ENCODE results near the gene ATG2B.

DNA sequence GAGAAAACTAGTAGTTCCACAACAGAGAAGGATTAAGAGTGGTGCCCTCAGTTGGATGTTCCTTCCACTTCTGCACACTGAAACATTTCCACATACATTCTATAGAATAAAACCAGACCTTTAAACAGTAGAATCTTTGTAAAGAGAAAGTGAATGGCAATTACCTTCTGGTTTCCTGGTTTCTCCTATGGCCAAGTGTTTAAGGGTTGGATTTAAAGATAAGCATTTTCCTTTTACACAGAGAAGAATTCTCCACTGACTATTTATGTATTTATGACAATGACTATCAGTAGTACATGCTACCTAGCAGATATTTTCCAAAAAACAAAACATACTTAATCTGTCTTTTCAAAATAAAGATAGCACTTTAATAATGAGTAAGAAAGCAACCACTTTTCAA lies 3.2 kb downstream of the ATG2B start:
- TF ChIP-seq, protein P1, sequence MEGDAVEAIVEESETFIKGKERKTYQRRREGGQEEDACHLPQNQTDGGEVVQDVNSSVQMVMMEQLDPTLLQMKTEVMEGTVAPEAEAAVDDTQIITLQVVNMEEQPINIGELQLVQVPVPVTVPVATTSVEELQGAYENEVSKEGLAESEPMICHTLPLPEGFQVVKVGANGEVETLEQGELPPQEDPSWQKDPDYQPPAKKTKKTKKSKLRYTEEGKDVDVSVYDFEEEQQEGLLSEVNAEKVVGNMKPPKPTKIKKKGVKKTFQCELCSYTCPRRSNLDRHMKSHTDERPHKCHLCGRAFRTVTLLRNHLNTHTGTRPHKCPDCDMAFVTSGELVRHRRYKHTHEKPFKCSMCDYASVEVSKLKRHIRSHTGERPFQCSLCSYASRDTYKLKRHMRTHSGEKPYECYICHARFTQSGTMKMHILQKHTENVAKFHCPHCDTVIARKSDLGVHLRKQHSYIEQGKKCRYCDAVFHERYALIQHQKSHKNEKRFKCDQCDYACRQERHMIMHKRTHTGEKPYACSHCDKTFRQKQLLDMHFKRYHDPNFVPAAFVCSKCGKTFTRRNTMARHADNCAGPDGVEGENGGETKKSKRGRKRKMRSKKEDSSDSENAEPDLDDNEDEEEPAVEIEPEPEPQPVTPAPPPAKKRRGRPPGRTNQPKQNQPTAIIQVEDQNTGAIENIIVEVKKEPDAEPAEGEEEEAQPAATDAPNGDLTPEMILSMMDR (IDR thresholded peaks at IDR 0.05), result no peak
- TF ChIP-seq POLR2A (IDR thresholded peaks at IDR 0.05), result no peak
